GM12892 (cell line): ENCODE data around the gene HSPA12A.

ENCODE experiments used
- POLR2A ChIP-seq: IDR thresholded peaks from 2 replicates; pipeline ENCODE4 v1.6.1; 2011; ENCODE audit warnings: low read depth, low read length, control low read depth
- POLR2AphosphoS5 ChIP-seq: IDR thresholded peaks from 2 replicates; pipeline ENCODE4 v1.6.1; 2011; ENCODE audit warnings: low read depth, low read length, control low read depth

- TF ChIP-seq POLR2A (no peak), POLR2AphosphoS5 (no peak)
Measured at GRCh38 chr10:116737627-116738327, 4.6 kb downstream of the HSPA12A start.
